ENCODE data around the gene TNPO2. TPM values are rescaled to one million over a fixed set of nuclear protein-coding genes. Genes with fewer than 3 reads are reported as not detected.

TNPO2 gene
- total RNA-seq, 1 donor from 2014 or later = 76.3 TPM

DNA sequence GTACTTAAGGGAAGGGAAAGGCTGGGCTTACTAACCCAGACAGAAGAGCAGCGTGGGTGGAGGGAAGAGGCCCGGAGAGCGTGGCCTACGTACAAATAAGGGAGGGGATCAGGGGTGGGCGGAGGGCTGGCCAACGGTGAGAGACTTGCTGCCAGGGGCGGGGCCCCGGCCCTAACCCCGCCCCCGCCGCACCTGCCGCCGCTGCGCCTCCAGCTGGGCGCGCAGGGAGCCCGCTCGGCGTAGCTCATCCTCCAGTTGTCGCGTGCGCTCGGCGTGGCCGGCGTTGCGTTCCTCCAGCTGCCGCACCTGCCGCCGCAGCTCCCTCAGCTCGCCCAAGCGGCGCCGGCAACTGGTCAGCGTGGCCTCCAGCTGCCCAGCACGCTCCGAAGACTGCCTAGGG, 46.0 kb upstream of the TNPO2 start:
- Histone ChIP-seq H3K4me2 (ENCODE audit: low read length) (no peak overlapping the region), H3K27ac (ENCODE audit: low read depth, low read length) (no peak overlapping the region), H3K4me1 (ENCODE audit: insufficient read depth, low read length) (no peaks in the 10 kb centered on the region), H3K4me3 (ENCODE audit: insufficient read depth, low read depth, low read length) (no peak overlapping the region), H3K79me2 (ENCODE audit: insufficient read depth, low read length) (no peaks in the 10 kb centered on the region), H3K27me3 (ENCODE audit: insufficient read depth, low read length) (no peaks in the 10 kb centered on the region), H4K20me1 (ENCODE audit: insufficient read depth, low read length) (no peaks in the 10 kb centered on the region), H3K36me3 (ENCODE audit: insufficient read depth, low read length) (no peaks in the 10 kb centered on the region), H2AFZ (ENCODE audit: low read depth, low read length) (no peak overlapping the region), H3K9me3 (ENCODE audit: insufficient read depth, low read depth, low read length) (no peaks in the 10 kb centered on the region), H3K9ac (ENCODE audit: low read length) (no peak overlapping the region)
- no peak for TF ChIP-seq EZH2 (IDR thresholded peaks at IDR 0.05; ENCODE audit: insufficient read depth, low read length)
- TF ChIP-seq, protein P1, sequence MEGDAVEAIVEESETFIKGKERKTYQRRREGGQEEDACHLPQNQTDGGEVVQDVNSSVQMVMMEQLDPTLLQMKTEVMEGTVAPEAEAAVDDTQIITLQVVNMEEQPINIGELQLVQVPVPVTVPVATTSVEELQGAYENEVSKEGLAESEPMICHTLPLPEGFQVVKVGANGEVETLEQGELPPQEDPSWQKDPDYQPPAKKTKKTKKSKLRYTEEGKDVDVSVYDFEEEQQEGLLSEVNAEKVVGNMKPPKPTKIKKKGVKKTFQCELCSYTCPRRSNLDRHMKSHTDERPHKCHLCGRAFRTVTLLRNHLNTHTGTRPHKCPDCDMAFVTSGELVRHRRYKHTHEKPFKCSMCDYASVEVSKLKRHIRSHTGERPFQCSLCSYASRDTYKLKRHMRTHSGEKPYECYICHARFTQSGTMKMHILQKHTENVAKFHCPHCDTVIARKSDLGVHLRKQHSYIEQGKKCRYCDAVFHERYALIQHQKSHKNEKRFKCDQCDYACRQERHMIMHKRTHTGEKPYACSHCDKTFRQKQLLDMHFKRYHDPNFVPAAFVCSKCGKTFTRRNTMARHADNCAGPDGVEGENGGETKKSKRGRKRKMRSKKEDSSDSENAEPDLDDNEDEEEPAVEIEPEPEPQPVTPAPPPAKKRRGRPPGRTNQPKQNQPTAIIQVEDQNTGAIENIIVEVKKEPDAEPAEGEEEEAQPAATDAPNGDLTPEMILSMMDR (IDR thresholded peaks at IDR 0.05; ENCODE audit: insufficient read depth, low read depth, low read length) = no peak
- peaks cover 17% of the 10 kb centered on the region for H3K36me3 Mint-ChIP-seq (ENCODE audit: low read depth, unreplicated experiment)
- peaks cover 9% of the 10 kb centered on the region for H3K4me1 Mint-ChIP-seq (ENCODE audit: low read depth, unreplicated experiment)
- DNase-seq (ENCODE audit: low read depth) (no peak), FAIRE-seq (no peak)
- no peak overlapping the region for H3K4me3 Mint-ChIP-seq (ENCODE audit: unreplicated experiment)
- H3K27ac Mint-ChIP-seq (ENCODE audit: unreplicated experiment) = no peak overlapping the region
- no peaks in the 10 kb centered on the region for H3K9me3 Mint-ChIP-seq (ENCODE audit: unreplicated experiment)
- H3K27me3 Mint-ChIP-seq (ENCODE audit: low read depth, unreplicated experiment) = peaks cover 5% of the 10 kb centered on the region

DNA sequence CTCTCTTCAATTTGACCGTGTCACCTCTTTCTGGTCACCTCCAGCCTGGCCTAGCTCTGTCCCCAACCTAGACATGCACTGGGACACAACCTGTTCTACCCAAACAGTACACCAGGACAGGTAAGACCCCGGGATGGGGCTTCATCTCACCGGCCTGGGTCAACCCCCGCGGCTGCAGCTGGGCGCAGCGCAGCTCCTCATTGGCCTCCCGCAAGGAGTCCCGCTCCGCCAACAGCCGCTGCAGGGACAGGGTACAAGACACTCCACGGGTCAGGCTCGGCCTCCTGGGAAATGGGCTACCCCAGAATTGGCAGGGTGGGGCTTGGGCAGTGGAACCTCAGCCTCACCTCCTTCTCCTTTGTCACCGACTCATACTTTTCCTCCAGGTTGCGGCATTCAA, 43.9 kb upstream of the TNPO2 start:
- no peaks in the 10 kb centered on the region for H3K9me3 Mint-ChIP-seq (ENCODE audit: unreplicated experiment)
- DNase-seq (ENCODE audit: low read depth) = no peak
- Histone ChIP-seq H3K4me2 (ENCODE audit: low read length) (no peak overlapping the region), H3K79me2 (ENCODE audit: insufficient read depth, low read length) (no peaks in the 10 kb centered on the region), H3K4me1 (ENCODE audit: insufficient read depth, low read length) (no peaks in the 10 kb centered on the region), H3K9me3 (ENCODE audit: insufficient read depth, low read depth, low read length) (no peaks in the 10 kb centered on the region), H3K27ac (ENCODE audit: low read depth, low read length) (no peak overlapping the region), H3K27me3 (ENCODE audit: insufficient read depth, low read length) (no peaks in the 10 kb centered on the region), H3K9ac (ENCODE audit: low read length) (no peak overlapping the region), H3K4me3 (ENCODE audit: insufficient read depth, low read depth, low read length) (no peak overlapping the region), H2AFZ (ENCODE audit: low read depth, low read length) (no peak overlapping the region), H3K36me3 (ENCODE audit: insufficient read depth, low read length) (no peaks in the 10 kb centered on the region), H4K20me1 (ENCODE audit: insufficient read depth, low read length) (no peaks in the 10 kb centered on the region)
- no peak for TF ChIP-seq EZH2 (IDR thresholded peaks at IDR 0.05; ENCODE audit: insufficient read depth, low read length)
- TF ChIP-seq, protein P1 (IDR thresholded peaks at IDR 0.05; ENCODE audit: insufficient read depth, low read depth, low read length) = no peak
- no peak overlapping the region for H3K27ac Mint-ChIP-seq (ENCODE audit: unreplicated experiment)
- H3K36me3 Mint-ChIP-seq (ENCODE audit: low read depth, unreplicated experiment) = peaks cover 26% of the 10 kb centered on the region
- no peak for FAIRE-seq
- H3K4me1 Mint-ChIP-seq (ENCODE audit: low read depth, unreplicated experiment) = no peaks in the 10 kb centered on the region
- H3K4me3 Mint-ChIP-seq (ENCODE audit: unreplicated experiment) = no peak overlapping the region
- peaks cover 5% of the 10 kb centered on the region for H3K27me3 Mint-ChIP-seq (ENCODE audit: low read depth, unreplicated experiment)

DNA sequence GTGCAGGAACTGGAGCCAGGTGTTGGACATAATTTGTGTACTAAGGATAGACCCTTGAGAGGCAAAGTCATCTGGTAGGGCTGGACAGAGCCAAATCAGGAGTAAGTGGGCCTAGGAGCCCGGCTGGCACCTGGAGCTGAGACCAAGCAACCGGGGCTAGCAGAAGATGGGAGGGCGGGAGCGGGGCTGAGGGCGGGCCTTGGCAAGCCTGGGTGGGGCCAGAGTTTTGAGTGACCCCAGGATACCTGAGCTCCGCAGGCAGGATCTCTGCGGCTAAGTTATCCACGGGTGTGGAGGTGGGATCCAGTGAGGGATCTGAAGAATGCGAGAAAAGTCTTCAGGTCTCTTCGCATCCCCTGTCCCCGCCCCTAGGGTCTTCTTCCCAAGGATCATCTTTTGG, 43.4 kb upstream of the TNPO2 start:
- Mint-ChIP-seq H3K36me3 (ENCODE audit: low read depth, unreplicated experiment) (peaks cover 26% of the 10 kb centered on the region), H3K4me1 (ENCODE audit: low read depth, unreplicated experiment) (no peaks in the 10 kb centered on the region), H3K27ac (ENCODE audit: unreplicated experiment) (peak overlapping the region; percentile 18), H3K9me3 (ENCODE audit: unreplicated experiment) (no peaks in the 10 kb centered on the region), H3K4me3 (ENCODE audit: unreplicated experiment) (peak overlapping the region; percentile 72), H3K27me3 (ENCODE audit: low read depth, unreplicated experiment) (peaks cover 5% of the 10 kb centered on the region)
- H3K36me3 ChIP-seq (ENCODE audit: insufficient read depth, low read length) = no peaks in the 10 kb centered on the region
- H3K4me1 ChIP-seq (ENCODE audit: insufficient read depth, low read length) = no peaks in the 10 kb centered on the region
- H3K4me3 ChIP-seq (ENCODE audit: insufficient read depth, low read depth, low read length) = no peak overlapping the region
- no peak overlapping the region for H3K27ac ChIP-seq (ENCODE audit: low read depth, low read length)
- H3K27me3 ChIP-seq (ENCODE audit: insufficient read depth, low read length) = no peaks in the 10 kb centered on the region
- no peaks in the 10 kb centered on the region for H4K20me1 ChIP-seq (ENCODE audit: insufficient read depth, low read length)
- TF ChIP-seq, protein P1 (IDR thresholded peaks at IDR 0.05; ENCODE audit: insufficient read depth, low read depth, low read length) = no peak
- no peak for TF ChIP-seq EZH2 (IDR thresholded peaks at IDR 0.05; ENCODE audit: insufficient read depth, low read length)
- no peaks in the 10 kb centered on the region for H3K9me3 ChIP-seq (ENCODE audit: insufficient read depth, low read depth, low read length)
- no peak overlapping the region for H2AFZ ChIP-seq (ENCODE audit: low read depth, low read length)
- H3K4me2 ChIP-seq (ENCODE audit: low read length) = no peak overlapping the region
- no peak overlapping the region for H3K9ac ChIP-seq (ENCODE audit: low read length)
- DNase-seq (ENCODE audit: low read depth) (no peak), FAIRE-seq (no peak)
- H3K79me2 ChIP-seq (ENCODE audit: insufficient read depth, low read length) = no peaks in the 10 kb centered on the region

Data from astrocyte (in vitro differentiated cells and primary cell).